PC-9 (cell line): ENCODE measurements around the gene APELA. TPM values are rescaled to one million over a fixed set of nuclear protein-coding genes. Genes with fewer than 3 reads are reported as not detected.
"Not testable (repeated sequence)": the region's sequence is repeated elsewhere in the genome, so short reads cannot be mapped to it uniquely, and the experiment has no call there.

Experiments
- BruUV-seq: library from RNA; stranded (reverse); fragments of 400-500 nt; replicated peaks from 2 replicates; lab custom pipeline; 2021; lab: Mats Ljungman, UMichigan
- CTCF ChIA-PET: fragments of 300-600 bp; sonication (Branson Sonifier 250); formaldehyde crosslinking; loops from one replicate; lab custom pipeline; 2022; ENCODE audit warnings: antibody characterized with exemption; lab: Charles Lee
- POLR2A ChIA-PET: fragments of 300-600 bp; sonication (Branson Sonifier 250); formaldehyde crosslinking; loops from one replicate; lab custom pipeline; 2022; ENCODE audit warnings: antibody characterized with exemption; ENCODE audit not compliant: unreplicated experiment; lab: Charles Lee
- DNase-seq, 2 experiments: peaks; one replicate each; pipeline versions ENCODE4 v3.0.0 to v3.0.0-alpha.2; 2015 to 2022; ENCODE audit warnings: mixed read lengths in 1 of 2
- H2AFZ ChIP-seq: fragments of 200-600 bp; sonication (generic); 2 replicates; pipeline ENCODE4 v1.8.1; 2017; ENCODE audit warnings: antibody characterized with exemption
- H3F3A ChIP-seq: fragments of 200-600 bp; sonication (generic); 2 replicates; pipeline ENCODE4 v1.8.1; 2017; ENCODE audit warnings: antibody characterized with exemption, mild to moderate bottlenecking, low read depth; ENCODE audit not compliant: insufficient read depth
- H3K27ac ChIP-seq: fragments of 200-600 bp; sonication (generic); 2 replicates; pipeline ENCODE4 v1.6.1; 2016; ENCODE audit warnings: mixed run types
- H3K27me3 ChIP-seq: fragments of 200-600 bp; sonication (generic); 2 replicates; pipeline ENCODE4 v1.6.1; 2016; ENCODE audit warnings: low read depth, mixed run types; ENCODE audit not compliant: insufficient read depth
- H3K36me3 ChIP-seq: fragments of 200-600 bp; sonication (generic); 2 replicates; pipeline ENCODE4 v1.6.1; 2016; ENCODE audit warnings: low read depth, mixed run types
- H3K4me1 ChIP-seq: fragments of 200-600 bp; sonication (generic); replicated peaks from 2 replicates; pipeline ENCODE4 v1.6.1; 2016; ENCODE audit warnings: mixed run types; ENCODE audit not compliant: insufficient read depth
- H3K4me2 ChIP-seq: fragments of 200-600 bp; sonication (generic); 2 replicates; pipeline ENCODE4 v1.6.1; 2017; ENCODE audit warnings: mixed run types
- H3K4me3 ChIP-seq: fragments of 200-600 bp; sonication (generic); 2 replicates; pipeline ENCODE4 v1.6.1; 2016; ENCODE audit warnings: mixed run types
- H3K79me2 ChIP-seq: fragments of 200-600 bp; sonication (generic); 2 replicates; pipeline ENCODE4 v1.6.1; 2017; ENCODE audit warnings: low read depth, mixed run types
- H3K9me2 ChIP-seq: fragments of 200-600 bp; sonication (generic); 2 replicates; pipeline ENCODE4 v1.8.1; 2017; ENCODE audit warnings: mild to moderate bottlenecking; ENCODE audit not compliant: insufficient read depth
- H3K9me3 ChIP-seq: fragments of 200-600 bp; sonication (generic); 2 replicates; pipeline ENCODE4 v1.8.1; 2016; ENCODE audit warnings: low read depth; ENCODE audit not compliant: insufficient read depth
- H4K20me1 ChIP-seq: fragments of 200-600 bp; sonication (generic); 2 replicates; pipeline ENCODE4 v1.8.1; 2017; ENCODE audit not compliant: insufficient read depth
- CTCF ChIP-seq: fragments of 200-600 bp; sonication (generic); conservative IDR thresholded peaks from 2 replicates; pipeline ENCODE4 v1.6.1; 2017; ENCODE audit warnings: mixed run types, antibody characterized with exemption, mild to moderate bottlenecking, moderate library complexity
- EZH2 ChIP-seq: fragments of 200-600 bp; sonication (generic); IDR thresholded peaks from 2 replicates; pipeline ENCODE4 v1.8.0; 2017; ENCODE audit warnings: antibody characterized with exemption, low read depth
- intact Hi-C: fragments of 100-400 bp; cut with micrococcal nuclease; formaldehyde crosslinking; loops from one replicate; pipeline ENCODE4 v1.10.0; 2022; ENCODE audit not compliant: unreplicated experiment
- total RNA-seq: library from RNA; stranded (reverse); gene quantifications from 2 replicates; pipeline ENCODE4 v1.2.3, GENCODE V29; 2021

Gene APELA
- total RNA-seq, 1 experiment from 2014 or later: not detected

DNA sequence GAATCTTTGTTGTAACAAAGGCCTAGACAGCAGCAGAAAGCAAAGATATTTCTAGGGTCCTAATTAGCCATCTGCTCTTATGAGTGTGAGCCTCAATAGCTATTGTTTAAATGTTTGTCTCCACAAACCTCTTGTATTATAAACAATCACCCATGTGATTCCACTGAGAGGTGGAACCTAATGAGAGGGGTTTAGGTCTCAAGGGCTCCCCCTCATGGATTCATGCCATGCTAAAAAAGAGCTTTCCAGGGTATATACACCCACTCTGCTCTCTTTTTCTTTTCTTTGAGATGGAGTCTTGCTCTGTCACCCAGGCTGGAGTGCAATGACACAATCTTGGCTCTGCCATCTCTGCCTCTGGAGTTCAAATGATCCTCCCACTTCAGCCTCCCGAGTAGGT lies 58.4 kb downstream of the APELA start:
- H3K4me2 ChIP-seq: no peak overlapping the region
- H3K27ac ChIP-seq: no peak overlapping the region
- H2AFZ ChIP-seq: no peak overlapping the region
- no peaks in the 10 kb centered on the region for H3K9me3 ChIP-seq
- no peak overlapping the region for H3K4me3 ChIP-seq
- H3K9me2 ChIP-seq: no peaks in the 10 kb centered on the region
- intact Hi-C loops: no loop called here
- no peaks in the 10 kb centered on the region for H3K4me1 ChIP-seq
- H3K79me2 ChIP-seq: no peaks in the 10 kb centered on the region
- no peak for DNase-seq
- CTCF ChIA-PET: interaction anchor here (0.9 kb wide), 1 partner anchor 162 kb away, joined by 3 read pairs; no protein-coding TSS in a partner anchor
- POLR2A ChIA-PET: no interaction called here
- TF ChIP-seq EZH2: no peak
- no peaks in the 10 kb centered on the region for H4K20me1 ChIP-seq
- H3K27me3 ChIP-seq: no peaks in the 10 kb centered on the region
- no TSS peak for BruUV-seq
- no peaks in the 10 kb centered on the region for H3F3A ChIP-seq
- H3K36me3 ChIP-seq: no peaks in the 10 kb centered on the region

DNA sequence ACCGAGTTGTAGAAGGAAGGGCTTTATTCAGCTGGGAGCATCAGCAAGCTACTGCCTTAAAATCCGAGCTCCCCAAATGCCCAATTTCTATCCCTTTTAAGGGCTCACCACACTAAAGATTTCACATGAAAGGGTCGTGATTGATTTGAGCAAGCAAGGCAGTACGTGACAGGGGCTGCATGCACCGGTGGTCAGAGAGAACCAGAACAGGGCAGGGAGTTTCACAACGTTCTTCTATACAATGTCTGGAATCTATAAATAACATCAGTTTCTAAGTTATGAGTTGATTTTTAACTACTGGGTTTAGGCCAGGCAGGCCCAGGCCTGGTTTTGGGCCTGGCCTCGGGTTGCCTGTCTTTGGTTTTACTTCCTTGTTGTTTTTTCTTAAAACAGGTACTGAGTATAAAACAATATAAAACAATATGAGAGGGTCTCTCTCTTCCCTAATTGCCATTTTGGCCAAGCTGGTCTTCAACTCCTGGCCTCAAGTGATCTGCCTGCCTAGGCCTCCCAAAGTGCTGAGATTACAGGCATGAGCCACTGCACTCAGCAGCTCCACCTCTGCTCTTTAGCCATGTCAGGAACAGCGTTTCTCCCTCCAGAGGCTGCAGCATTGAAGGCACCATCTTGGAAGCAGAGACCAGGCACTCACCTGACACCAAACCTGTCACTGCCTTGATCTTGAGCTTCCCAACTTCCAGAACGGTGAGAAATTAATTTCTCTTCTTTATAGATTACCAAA lies 59.1 kb downstream of the APELA start:
- CTCF ChIA-PET, POLR2A ChIA-PET, H3K36me3 ChIP-seq, H4K20me1 ChIP-seq, H3K9me2 ChIP-seq, intact Hi-C loops, DNase-seq, H3K27me3 ChIP-seq, H3K4me2 ChIP-seq, H3K9me3 ChIP-seq, H3K79me2 ChIP-seq, H3K4me1 ChIP-seq, H3K4me3 ChIP-seq, H3F3A ChIP-seq, H3K27ac ChIP-seq, BruUV-seq, H2AFZ ChIP-seq: not testable (repeated sequence)

GRCh38 chr4:164937576-164938270 lies 60.7 kb downstream of the APELA start:
- Histone ChIP-seq H3K4me1 (no peaks in the 10 kb centered on the region), H3K9me2 (no peaks in the 10 kb centered on the region), H3K4me2 (no peak overlapping the region), H3K79me2 (no peaks in the 10 kb centered on the region), H3K9me3 (no peaks in the 10 kb centered on the region), H3K4me3 (no peak overlapping the region), H3K27ac (no peak overlapping the region), H3K27me3 (no peaks in the 10 kb centered on the region), H2AFZ (no peak overlapping the region), H3K36me3 (no peaks in the 10 kb centered on the region), H3F3A (no peaks in the 10 kb centered on the region), H4K20me1 (no peaks in the 10 kb centered on the region)
- intact Hi-C loops: no loop called here
- ChIA-PET POLR2A (no interaction called here), CTCF (no interaction called here)
- no peak for DNase-seq
- no peak for TF ChIP-seq CTCF
- no peak for TF ChIP-seq EZH2
- BruUV-seq: no TSS peak

DNA sequence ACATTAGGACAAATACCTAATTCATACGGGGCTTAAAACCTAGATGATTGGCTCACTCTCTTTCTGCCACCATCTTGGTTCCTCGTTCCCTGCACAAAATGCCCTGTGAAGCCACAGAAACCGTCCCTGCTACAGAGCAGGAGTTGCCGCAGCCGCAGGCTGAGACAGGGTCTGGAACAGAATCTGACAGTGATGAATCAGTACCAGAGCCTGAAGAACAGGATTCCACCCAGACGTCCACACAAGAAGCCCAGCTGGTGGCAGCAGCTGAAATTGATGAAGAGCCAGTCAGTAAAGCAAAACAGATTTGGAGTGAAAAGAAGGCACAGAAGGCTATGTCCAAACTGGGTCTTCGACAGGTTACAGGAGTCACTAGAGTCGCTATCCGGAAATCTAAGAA lies 66.2 kb downstream of the APELA start:
- no peak overlapping the region for H3K4me3 ChIP-seq
- H3K27me3 ChIP-seq: no peaks in the 10 kb centered on the region
- TF ChIP-seq CTCF (no peak), EZH2 (no peak)
- H3K27ac ChIP-seq: no peak overlapping the region
- no peak overlapping the region for H2AFZ ChIP-seq
- no peaks in the 10 kb centered on the region for H3K9me2 ChIP-seq
- CTCF ChIA-PET: no interaction called here
- no peaks in the 10 kb centered on the region for H3K79me2 ChIP-seq
- intact Hi-C loops: no loop called here
- H3K9me3 ChIP-seq: no peaks in the 10 kb centered on the region
- H3K36me3 ChIP-seq: no peaks in the 10 kb centered on the region
- H4K20me1 ChIP-seq: no peaks in the 10 kb centered on the region
- H3F3A ChIP-seq: no peaks in the 10 kb centered on the region
- DNase-seq: no peak
- H3K4me2 ChIP-seq: no peak overlapping the region
- BruUV-seq: no TSS peak
- POLR2A ChIA-PET: no interaction called here
- H3K4me1 ChIP-seq: no peaks in the 10 kb centered on the region
